Fibroblast of peridontal ligament (primary cell): Measurements from ENCODE around the gene BCL2L12.
A peak's percentile ranks its signal among the peaks of the same experiment; 100 is the strongest.
"Not testable (repeated sequence)": the region's sequence is repeated elsewhere in the genome, so short reads cannot be mapped to it uniquely, and the experiment has no call there.

Experiments used
- DNase-seq: peaks from one replicate; pipeline ENCODE4 v3.0.0-alpha.2; 2010; ENCODE audit errors: extremely low read depth

BCL2L12 gene

GRCh38 chr19:49705919-49706318 lies 40.2 kb downstream of the BCL2L12 start:
- no peak for DNase-seq

GRCh38 chr19:49710372-49710951 lies 44.7 kb downstream of the BCL2L12 start:
- peak; percentile 31 for DNase-seq

GRCh38 chr19:49712397-49712859 lies 46.7 kb downstream of the BCL2L12 start:
- no peak for DNase-seq

DNA sequence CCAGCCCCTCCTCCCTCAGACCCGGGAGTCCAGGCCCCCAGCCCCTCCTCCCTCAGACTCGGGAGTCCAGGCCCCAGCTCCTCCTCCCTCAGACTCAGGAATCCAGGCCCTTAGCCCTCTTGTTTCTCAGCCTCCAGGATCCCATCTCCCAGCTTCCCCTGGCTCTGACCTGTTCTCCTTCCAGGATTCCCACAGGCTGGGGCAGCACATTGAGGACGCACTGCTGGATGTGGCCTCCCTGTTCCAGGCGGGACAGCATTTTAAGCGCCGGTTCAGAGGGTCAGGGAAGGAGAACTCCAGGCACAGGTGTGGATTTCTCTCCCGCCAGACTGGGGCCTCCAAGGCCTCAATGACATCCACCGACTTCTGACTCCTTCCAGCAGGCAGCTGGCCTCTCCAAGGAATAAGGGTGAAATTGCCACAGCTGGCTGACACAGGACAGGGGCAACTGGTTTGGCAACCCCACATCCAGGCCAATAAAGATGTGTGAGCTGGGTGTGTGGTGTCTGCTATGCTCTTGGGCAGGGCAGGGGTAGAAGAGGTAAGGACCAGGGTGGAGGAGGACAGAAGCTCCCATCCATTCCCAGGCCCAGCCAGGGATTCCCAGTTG lies 47.6 kb downstream of the BCL2L12 start:
- DNase-seq, result no peak

- DNase-seq, result no peak
Observed at GRCh38 chr19:49716154-49716553, 50.4 kb downstream of the BCL2L12 start.

- DNase-seq, result peak; percentile 25
Observed at GRCh38 chr19:49718511-49718910, 52.8 kb downstream of the BCL2L12 start.

DNA sequence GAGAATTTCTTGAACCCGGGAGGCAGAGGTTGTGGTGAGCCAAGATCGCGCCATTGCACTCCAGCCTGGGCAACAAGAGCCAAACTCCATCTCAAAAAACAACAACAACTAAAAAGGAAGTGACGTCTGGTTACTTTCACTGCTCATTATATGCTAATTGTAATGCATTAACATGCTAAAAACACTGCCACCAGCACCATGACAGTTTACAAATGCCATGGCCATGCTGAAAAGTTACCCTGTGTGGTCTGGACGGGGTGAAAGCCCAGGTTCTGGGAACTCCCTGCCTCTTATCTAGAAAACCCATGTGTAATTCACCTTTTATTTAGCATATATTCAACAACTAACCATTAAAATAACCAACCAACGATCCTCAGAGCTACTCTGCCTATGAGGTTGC lies 53.3 kb downstream of the BCL2L12 start:
- DNase-seq, result no peak

DNA sequence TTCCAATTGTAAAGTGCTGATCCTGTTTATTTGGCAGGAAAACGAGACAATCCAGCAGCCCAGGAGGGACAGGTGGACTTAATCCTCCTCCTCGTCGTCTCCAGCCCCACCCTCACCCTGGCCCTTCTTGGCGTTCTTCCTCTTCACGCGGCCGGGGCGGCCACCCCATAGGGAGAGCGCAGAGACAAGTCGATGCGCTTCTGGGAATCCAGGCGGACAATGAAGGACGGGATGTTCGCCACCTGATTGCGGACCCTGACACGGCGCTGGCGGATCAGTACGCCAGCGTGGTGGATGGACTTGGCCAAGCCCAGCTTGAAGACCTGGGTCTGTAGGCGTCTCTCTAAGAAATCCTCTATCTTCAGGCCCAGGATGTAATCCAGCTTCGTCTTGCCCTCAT lies 53.7 kb downstream of the BCL2L12 start:
- DNase-seq, result not testable (repeated sequence)
